ENCODE data around the gene ASXL1.
"Not testable (repeated sequence)": the region's sequence is repeated elsewhere in the genome, so short reads cannot be mapped to it uniquely, and the experiment has no call there.

ASXL1 gene

DNA sequence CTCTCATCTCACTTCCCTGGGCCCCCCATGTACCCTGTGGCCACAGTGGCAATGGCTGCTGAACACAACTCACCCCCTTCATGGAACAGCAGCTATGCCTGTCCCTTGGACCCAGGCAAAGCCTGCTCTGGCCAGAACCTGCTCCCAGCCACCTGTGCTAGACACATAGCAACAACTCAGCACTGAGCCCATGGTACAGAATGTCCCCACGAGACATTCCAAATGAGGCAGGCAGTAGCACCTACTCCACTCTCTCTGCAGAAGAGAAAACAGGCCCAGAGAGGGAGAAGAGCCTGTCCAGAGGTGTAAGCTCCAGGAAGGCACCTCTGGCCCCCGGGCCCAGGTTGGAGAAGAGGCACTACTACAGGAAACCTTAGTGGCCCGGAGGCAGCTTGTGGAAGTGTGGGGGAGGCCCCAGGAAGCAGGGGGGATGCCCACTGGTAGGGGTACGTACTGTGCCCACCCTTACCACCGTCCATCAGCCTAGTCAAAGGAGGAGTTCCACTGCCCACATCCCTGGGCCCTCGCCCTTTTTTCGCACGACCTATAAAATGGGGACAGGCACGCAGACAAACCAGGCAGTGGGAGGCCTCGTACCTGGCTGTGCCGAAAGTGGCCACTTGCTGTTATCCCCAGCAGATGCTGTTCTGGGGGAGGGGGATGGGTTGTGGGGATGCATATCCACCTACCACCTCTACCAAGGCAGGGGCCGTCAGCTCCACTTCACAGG lies 97.2 kb downstream of the ASXL1 start:
- DNase-seq: no peak

- no peak for DNase-seq
Observed at GRCh38 chr20:32455901-32456701, 98.0 kb downstream of the ASXL1 start.

DNA sequence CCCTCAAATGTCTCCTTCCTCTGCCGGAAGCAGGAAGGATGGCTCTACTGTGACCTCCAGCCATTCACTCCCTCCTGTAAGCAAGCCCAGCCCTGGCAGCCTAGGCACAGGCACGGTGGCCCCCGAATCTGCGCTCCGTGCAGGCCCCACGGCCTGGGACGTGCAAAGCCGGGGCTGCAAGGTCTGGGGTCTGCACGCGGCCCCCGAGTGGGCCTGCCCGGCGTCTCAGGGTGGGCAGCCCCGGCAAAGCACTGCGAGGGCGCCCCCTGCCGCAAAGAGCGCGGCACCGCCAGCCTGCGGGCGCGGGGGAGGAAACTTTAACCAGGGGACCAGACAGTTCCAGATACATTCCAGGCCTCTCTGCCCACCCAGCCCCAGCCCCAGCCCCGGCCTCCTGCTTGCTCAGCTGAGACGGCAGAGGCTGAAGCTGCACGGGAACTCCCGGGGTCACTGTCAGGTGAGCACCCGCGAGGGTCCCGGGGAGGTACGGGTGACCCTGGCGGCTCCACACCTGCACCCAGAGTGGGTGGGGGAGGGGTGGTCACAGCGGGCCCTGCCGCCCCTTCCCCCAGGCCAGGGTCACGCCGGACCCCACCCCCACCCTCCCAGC lies 98.8 kb downstream of the ASXL1 start:
- DNase-seq: peak in 1 of 2 experiments; percentile 24

- DNase-seq: no peak
Observed at GRCh38 chr20:32457479-32457986, 99.4 kb downstream of the ASXL1 start.

DNA sequence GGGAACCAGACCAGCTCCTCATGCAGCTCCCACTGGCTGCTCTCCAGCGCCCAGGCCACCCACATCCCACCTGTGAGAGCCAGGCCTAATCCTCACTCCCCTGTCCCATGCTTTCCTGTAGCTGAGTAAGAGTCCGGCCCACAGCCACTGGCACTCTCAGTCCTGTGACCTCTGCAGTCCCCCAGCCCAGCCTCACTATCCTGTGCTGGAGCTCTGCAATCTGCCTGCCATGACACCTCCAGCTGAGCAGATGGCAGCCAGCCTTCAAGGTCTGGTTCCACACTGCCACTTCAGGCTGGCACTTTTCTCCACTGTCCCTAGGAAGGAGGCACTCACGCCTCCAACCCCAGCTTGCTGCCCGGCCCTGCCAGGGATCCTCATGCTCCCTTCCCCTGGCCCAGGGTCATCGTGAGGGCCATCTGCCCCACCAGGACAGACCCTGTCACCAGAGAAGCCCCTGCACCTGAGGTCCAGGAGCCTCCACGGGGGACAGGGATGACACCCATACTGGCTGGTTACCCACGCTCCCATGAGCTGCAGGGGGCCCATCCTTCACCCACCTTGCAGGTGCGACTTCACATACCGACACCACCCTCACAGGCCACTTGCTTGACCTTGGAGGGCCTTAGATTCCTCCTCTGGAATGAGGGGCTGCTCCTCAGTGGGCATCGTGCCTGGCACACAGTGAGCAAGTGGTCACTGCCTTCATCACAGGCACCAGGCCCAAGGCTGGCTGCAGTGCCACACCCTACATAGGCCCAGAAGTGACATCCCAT lies 100.1 kb downstream of the ASXL1 start:
- DNase-seq: no peak

- no peak for DNase-seq
Observed at GRCh38 chr20:32458837-32459220, 100.7 kb downstream of the ASXL1 start.

- no peak for DNase-seq
Observed at GRCh38 chr20:32460231-32460630, 102.1 kb downstream of the ASXL1 start.

- DNase-seq: no peak
Observed at GRCh38 chr20:32460683-32461320, 102.7 kb downstream of the ASXL1 start.

GRCh38 chr20:32461836-32462600 lies 103.9 kb downstream of the ASXL1 start:
- no peak for DNase-seq

DNA sequence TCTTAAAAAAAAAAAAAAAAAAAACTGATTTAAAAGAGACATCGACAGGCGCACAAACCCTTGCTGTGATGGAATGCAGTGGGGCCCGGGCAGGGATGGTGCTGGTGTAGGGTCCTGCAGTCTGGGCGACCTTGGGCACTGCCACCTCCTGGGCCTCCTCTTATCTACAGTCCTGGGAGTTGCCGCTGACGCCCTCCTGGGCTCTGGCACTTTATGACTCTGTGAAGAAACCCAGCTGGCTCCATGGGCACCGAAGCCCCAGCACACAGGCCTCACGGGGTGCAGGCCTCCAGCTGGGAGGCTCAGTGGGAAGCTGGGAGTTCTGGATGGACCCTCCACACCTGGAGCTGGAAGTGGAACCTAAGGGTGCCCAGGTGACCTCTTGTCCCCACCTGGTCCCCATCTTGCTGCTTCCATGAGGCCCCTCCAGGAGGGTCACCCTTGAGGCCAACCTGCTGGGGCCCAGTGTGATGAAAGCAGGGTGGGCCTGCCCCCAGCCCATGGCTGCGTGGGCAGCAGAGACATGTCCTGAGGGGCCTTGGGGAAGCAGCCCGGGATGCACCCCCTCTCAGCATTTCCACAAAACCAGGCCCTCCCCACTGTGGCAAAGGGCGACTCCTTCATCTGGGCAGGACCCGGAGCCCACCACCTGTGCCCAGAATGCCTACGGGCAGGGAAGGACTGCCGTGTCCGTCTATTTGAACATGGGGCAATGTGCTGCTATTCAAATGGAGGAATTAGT lies 104.9 kb downstream of the ASXL1 start:
- DNase-seq: no peak

DNA sequence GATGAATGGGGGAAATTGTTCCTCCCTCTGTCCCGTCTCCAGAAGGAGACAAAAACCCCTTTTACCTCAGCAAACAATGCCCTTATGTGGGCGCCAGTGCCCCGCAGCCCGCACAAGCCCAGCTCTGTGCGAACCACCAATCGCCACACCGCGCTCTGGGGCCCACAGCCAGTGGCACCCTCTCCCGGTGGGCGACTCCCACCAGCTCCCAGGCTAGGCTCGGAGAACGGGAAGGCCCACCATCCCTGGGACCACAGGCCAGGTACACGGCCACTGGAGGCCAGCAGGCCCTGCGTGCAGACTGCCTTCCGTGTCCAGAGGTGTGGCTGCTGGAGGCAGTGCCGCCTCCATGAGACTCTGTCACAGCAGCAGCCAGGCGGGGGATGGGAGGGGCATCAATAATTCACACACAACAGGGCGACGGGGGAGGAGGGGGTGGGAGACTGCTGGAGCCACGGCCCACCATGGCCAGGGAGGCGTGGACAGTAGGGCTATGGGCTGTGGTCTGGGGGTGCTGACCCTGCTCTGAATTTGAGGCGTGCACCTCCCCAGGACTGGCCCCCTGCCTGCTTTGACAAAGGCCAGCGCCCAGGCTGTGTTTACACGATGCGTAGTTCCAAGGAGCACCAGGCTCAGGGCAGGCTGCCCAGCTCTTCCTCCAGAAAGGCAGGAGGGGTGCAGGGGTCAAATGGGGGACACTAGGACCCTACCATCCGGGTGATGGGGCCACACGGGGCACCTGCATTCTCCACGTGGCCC lies 105.7 kb downstream of the ASXL1 start:
- no peak for DNase-seq

- DNase-seq: no peak
Observed at GRCh38 chr20:32464401-32465091, 106.4 kb downstream of the ASXL1 start.

GRCh38 chr20:32465092-32465900 lies 107.2 kb downstream of the ASXL1 start:
- no peak for DNase-seq

- DNase-seq: not testable (repeated sequence)
Observed at GRCh38 chr20:32465901-32466675, 108.0 kb downstream of the ASXL1 start.

DNA sequence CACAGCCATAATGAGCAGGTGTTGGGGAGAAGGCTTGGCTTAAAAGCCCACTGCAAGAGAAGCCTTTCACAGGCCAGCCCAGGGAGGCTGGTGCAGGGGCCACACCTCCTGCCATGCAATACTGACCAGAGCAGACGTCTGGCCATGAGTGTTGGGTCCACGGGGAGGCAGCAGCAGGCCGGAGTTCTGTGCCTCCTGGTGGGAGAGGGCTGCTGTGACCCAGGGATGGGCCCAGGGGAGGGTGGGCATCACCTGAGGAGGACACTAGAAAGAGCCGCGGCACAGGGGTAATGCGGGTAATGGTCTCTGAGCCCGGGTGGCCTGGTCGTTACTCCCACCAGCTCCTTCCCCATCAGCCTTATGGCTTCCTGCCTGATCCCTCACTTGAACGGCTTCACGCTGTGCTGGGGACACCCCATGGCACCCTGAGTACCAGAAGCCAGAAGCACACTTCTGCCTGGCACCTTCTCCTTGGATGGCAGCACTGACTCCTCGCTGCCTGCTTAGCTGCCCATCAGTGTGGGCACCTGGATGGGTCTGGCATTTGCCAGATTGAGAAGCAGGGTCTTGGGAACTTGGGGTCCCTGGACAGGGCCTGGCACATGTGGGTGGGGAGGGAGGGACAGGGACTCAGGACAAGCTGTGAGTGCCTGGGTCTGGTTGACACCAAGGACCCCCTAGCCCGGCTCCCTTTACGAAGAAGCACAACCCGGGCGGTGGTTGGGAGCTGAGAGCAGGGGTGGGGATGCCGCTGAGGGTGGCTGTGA lies 108.8 kb downstream of the ASXL1 start:
- DNase-seq: no peak

- no peak for DNase-seq
Observed at GRCh38 chr20:32467506-32468312, 109.6 kb downstream of the ASXL1 start.
